NCI-H226 (cell line): ENCODE data around the gene NT5C.
A peak's percentile ranks its signal among the peaks of the same experiment; 100 is the strongest.
"Not testable (repeated sequence)": the region's sequence is repeated elsewhere in the genome, so short reads cannot be mapped to it uniquely, and the experiment has no call there.

Source experiments
- DNase-seq: peaks from one replicate; pipeline ENCODE4 v3.0.0-alpha.2; 2015

The NT5C gene

GRCh38 chr17:75142236-75142971 lies 10.9 kb upstream of the NT5C start:
- DNase-seq = no peak

GRCh38 chr17:75138519-75138918 lies 7.0 kb upstream of the NT5C start:
- DNase-seq = no peak

GRCh38 chr17:75137762-75138161 lies 6.2 kb upstream of the NT5C start:
- not testable (repeated sequence) for DNase-seq

- no peak for DNase-seq
Observed at GRCh38 chr17:75135946-75136345, 4.4 kb upstream of the NT5C start.

- no peak for DNase-seq
Observed at GRCh38 chr17:75135452-75135851, 3.9 kb upstream of the NT5C start.

GRCh38 chr17:75133607-75134347 lies 2.2 kb upstream of the NT5C start:
- DNase-seq = not testable (repeated sequence)

- DNase-seq = no peak
Observed at GRCh38 chr17:75133001-75133400, 1.5 kb upstream of the NT5C start.

GRCh38 chr17:75132018-75133000 lies 767 bp upstream of the NT5C start:
- not testable (repeated sequence) for DNase-seq

GRCh38 chr17:75130632-75131277 lies 787 bp downstream of the NT5C start:
- DNase-seq = peak; percentile 67

GRCh38 chr17:75130059-75130631 lies 1.4 kb downstream of the NT5C start:
- no peak for DNase-seq

- DNase-seq = no peak
Observed at GRCh38 chr17:75129576-75129975, 2.0 kb downstream of the NT5C start.

- DNase-seq = no peak
Observed at GRCh38 chr17:75128694-75129505, 2.6 kb downstream of the NT5C start.

- DNase-seq = not testable (repeated sequence)
Observed at GRCh38 chr17:75127936-75128335, 3.6 kb downstream of the NT5C start.

GRCh38 chr17:75126954-75127353 lies 4.6 kb downstream of the NT5C start:
- DNase-seq = no peak

- no peak for DNase-seq
Observed at GRCh38 chr17:75125984-75126383, 5.6 kb downstream of the NT5C start.

- no peak for DNase-seq
Observed at GRCh38 chr17:75124819-75125162, 6.8 kb downstream of the NT5C start.

- DNase-seq = peak; percentile 99
Observed at GRCh38 chr17:75124041-75124818, 7.3 kb downstream of the NT5C start.

- no peak for DNase-seq
Observed at GRCh38 chr17:75118307-75118706, 13.2 kb downstream of the NT5C start.

GRCh38 chr17:75116737-75117136 lies 14.8 kb downstream of the NT5C start:
- DNase-seq = no peak

- no peak for DNase-seq
Observed at GRCh38 chr17:75115555-75115954, 16.0 kb downstream of the NT5C start.
